ENCODE results near the gene YTHDF1. TPM values are rescaled to one million over a fixed set of nuclear protein-coding genes. Genes with fewer than 3 reads are reported as not detected.
"Not testable (repeated sequence)": the region's sequence is repeated elsewhere in the genome, so short reads cannot be mapped to it uniquely, and the experiment has no call there.

The YTHDF1 gene
- total and polyA plus RNA-seq, 2 experiments from 2014 or later = 35.9 to 57.4 TPM

DNA sequence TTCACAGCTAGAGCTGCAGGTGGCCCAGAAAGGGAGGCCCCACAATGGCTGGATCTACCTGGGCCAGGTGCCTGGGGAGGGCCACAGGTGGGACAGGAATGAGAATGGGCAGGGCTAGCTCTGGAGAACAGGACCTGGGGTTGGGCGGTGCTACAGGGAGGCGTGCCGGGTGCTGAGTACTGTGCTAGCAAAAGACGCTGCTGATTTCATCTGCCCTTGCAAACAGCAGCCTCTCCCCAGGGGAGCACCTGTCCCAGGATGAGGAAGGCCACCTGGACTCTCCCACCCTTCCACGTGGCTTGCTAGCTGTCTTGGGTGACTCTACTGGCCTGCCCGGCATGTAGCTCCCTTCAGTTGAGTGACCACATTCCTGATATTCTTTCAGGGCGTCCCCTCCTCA lies 6.6 kb upstream of the YTHDF1 start:
- no peaks in the 10 kb centered on the region for H3K79me2 ChIP-seq

DNA sequence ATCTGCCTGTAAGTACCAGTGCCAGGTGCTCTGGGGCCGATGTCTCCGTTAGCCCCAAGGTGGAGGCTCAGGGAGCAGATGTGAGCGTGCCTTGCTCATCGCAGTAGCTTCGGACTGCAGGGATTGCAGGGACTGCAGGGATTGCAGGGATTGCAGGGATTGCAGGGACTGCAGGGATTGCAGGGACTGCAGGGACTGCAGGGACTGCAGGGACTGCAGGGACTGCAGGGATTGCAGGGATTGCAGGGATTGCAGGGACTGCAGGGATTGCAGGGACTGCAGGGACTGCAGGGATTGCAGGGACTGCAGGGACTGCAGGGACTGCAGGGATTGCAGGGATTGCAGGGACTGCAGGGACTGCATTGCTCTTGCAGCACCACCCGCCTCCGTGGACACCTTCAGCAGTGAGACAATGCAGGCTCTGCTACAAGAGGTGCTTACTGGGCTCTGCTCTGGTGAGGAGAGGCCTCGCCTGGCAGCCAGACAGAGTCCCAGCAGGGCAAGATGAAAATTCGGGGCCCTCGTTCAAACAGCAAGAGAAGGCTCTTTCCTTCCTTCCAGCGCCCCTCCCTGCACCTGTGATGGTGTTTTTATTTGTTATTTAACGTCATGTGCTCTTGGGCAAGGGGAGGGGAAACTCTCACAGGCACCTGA lies 5.6 kb upstream of the YTHDF1 start:
- H3K27me3 ChIP-seq; H3K79me2 ChIP-seq; H3K27ac ChIP-seq; H3K4me2 ChIP-seq; DNase-seq (ENCODE audit: low spot score); H3K9me3 ChIP-seq (ENCODE audit: low read depth); H3K9me2 ChIP-seq (replicated peaks; ENCODE audit: insufficient read depth); H3K4me3 ChIP-seq; H4K20me1 ChIP-seq (ENCODE audit: insufficient read depth, poor library complexity, severe bottlenecking); H3K36me3 ChIP-seq (replicated peaks; ENCODE audit: insufficient read depth, low read depth); H2AFZ ChIP-seq: not testable (repeated sequence)
- peaks cover 14% of the 10 kb centered on the region for H3K4me1 ChIP-seq (ENCODE audit: insufficient read depth)
- WGBS (ENCODE audit: low lambda C conversion rate, missing lambda C conversion rate) = 75% methylated on average over 12 of the region's 12 CpGs

More for the DNA sequence above, 6.6 kb upstream of the YTHDF1 start:
- no peak for DNase-seq (ENCODE audit: low spot score)
- 58% methylated on average over 7 of the region's 7 CpGs for WGBS (ENCODE audit: low lambda C conversion rate, missing lambda C conversion rate)
- no peak overlapping the region for H3K27ac ChIP-seq
- no peaks in the 10 kb centered on the region for H3K36me3 ChIP-seq (replicated peaks; ENCODE audit: insufficient read depth, low read depth)
- no peak overlapping the region for H2AFZ ChIP-seq
- H3K9me3 ChIP-seq (ENCODE audit: low read depth) = no peaks in the 10 kb centered on the region
- peaks cover 8% of the 10 kb centered on the region for H3K4me1 ChIP-seq (ENCODE audit: insufficient read depth)
- H3K4me3 ChIP-seq = no peak overlapping the region
- TF ChIP-seq, protein P1, sequence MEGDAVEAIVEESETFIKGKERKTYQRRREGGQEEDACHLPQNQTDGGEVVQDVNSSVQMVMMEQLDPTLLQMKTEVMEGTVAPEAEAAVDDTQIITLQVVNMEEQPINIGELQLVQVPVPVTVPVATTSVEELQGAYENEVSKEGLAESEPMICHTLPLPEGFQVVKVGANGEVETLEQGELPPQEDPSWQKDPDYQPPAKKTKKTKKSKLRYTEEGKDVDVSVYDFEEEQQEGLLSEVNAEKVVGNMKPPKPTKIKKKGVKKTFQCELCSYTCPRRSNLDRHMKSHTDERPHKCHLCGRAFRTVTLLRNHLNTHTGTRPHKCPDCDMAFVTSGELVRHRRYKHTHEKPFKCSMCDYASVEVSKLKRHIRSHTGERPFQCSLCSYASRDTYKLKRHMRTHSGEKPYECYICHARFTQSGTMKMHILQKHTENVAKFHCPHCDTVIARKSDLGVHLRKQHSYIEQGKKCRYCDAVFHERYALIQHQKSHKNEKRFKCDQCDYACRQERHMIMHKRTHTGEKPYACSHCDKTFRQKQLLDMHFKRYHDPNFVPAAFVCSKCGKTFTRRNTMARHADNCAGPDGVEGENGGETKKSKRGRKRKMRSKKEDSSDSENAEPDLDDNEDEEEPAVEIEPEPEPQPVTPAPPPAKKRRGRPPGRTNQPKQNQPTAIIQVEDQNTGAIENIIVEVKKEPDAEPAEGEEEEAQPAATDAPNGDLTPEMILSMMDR (IDR thresholded peaks at IDR 0.05; ENCODE audit: poor library complexity) = no peak
- TF ChIP-seq EZH2 (IDR thresholded peaks at IDR 0.05; ENCODE audit: borderline replicate concordance) (no peak), EZH2phosphoT487 (IDR thresholded peaks at IDR 0.05; ENCODE audit: low read depth, severe bottlenecking, unreplicated experiment) (no peak)
- H3K9me2 ChIP-seq (replicated peaks; ENCODE audit: insufficient read depth) = no peaks in the 10 kb centered on the region
- no peaks in the 10 kb centered on the region for H3K27me3 ChIP-seq
- H3K4me2 ChIP-seq = no peak overlapping the region
- H4K20me1 ChIP-seq (ENCODE audit: insufficient read depth, poor library complexity, severe bottlenecking) = no peaks in the 10 kb centered on the region

DNA sequence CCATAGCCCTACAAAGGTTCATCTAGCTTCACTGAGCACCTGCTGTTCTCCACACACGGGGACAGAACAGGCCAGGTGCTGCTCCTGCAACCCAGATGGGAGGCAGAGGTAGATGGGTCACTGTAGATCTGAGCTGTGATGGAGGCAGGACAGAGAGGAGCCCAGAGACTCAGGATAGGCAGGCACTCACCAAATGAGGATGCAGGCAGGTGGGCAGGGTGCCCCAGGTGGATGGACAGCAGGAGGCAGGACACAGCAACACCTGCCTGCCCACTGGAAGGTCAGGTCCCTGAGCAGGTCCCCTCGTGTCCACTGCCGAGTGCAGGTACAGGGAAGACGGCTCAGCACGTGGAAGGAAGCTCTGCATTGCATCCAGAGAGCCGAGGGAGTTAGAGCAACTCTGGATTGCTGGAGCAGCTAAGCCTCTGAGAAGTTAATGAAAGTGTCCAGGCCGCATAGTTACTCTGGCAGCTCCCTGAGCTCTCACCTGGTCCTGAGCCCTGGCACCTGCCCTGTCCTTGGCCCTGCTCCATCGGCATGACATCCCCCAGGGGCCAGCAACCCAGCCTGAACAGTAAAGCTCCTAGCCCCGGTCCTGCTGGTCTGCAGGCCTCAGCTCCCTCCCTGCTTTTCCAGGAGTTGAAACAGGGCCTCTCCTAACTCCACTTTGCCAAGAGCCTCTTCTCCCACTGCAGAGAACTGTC lies 4.9 kb upstream of the YTHDF1 start:
- no peak overlapping the region for H3K4me3 ChIP-seq
- no peak for DNase-seq (ENCODE audit: low spot score)
- TF ChIP-seq EZH2 (IDR thresholded peaks at IDR 0.05; ENCODE audit: borderline replicate concordance) (no peak), EZH2phosphoT487 (IDR thresholded peaks at IDR 0.05; ENCODE audit: low read depth, severe bottlenecking, unreplicated experiment) (no peak)
- TF ChIP-seq, protein P1 (IDR thresholded peaks at IDR 0.05; ENCODE audit: poor library complexity) = no peak
- H3K9me2 ChIP-seq (replicated peaks; ENCODE audit: insufficient read depth) = no peaks in the 10 kb centered on the region
- H3K27me3 ChIP-seq = no peaks in the 10 kb centered on the region
- peaks cover 15% of the 10 kb centered on the region for H3K4me1 ChIP-seq (ENCODE audit: insufficient read depth)
- WGBS (ENCODE audit: low lambda C conversion rate, missing lambda C conversion rate) = 63% methylated on average over 9 of the region's 9 CpGs
- H3K4me2 ChIP-seq = no peak overlapping the region
- no peaks in the 10 kb centered on the region for H3K36me3 ChIP-seq (replicated peaks; ENCODE audit: insufficient read depth, low read depth)
- no peaks in the 10 kb centered on the region for H3K79me2 ChIP-seq
- H3K9me3 ChIP-seq (ENCODE audit: low read depth) = no peaks in the 10 kb centered on the region
- H4K20me1 ChIP-seq (ENCODE audit: insufficient read depth, poor library complexity, severe bottlenecking) = no peaks in the 10 kb centered on the region
- H3K27ac ChIP-seq = no peak overlapping the region
- no peak overlapping the region for H2AFZ ChIP-seq

DNA sequence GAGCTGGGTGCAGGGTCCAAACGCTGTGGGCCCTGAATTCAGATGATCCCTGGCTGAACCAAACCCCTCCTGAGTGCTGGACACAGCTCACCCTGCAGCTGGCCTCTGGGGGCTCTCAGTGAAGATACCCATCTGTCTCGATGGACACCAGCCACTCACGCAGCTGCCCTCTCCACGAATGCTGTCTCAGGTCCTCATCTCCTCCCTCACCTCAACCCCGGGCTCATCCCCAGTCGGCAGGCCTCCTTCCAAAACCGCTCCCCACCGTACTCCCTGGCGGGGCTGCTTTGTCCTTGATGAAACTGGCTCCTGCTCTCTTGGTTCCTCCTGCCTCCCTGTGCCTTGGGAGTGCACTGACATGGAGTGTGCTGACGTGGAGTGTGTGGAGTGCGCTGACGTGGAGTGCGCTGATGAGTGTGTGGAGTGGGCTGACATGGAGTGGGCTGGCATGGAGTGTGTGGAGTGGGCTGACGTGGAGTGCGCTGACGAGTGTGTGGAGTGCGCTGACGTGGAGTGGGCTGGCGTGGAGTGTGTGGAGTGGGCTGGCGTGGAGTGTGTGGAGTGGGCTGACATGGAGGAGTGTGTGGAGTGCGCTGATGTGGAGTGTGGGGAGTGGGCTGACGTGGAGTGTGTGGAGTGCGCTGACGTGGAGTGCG lies 4.1 kb upstream of the YTHDF1 start:
- TF ChIP-seq, protein P1 (IDR thresholded peaks at IDR 0.05; ENCODE audit: poor library complexity) = no peak
- TF ChIP-seq EZH2phosphoT487 (IDR thresholded peaks at IDR 0.05; ENCODE audit: low read depth, severe bottlenecking, unreplicated experiment) (no peak), EZH2 (IDR thresholded peaks at IDR 0.05; ENCODE audit: borderline replicate concordance) (no peak)
- no peak for DNase-seq (ENCODE audit: low spot score)
- Histone ChIP-seq H4K20me1 (ENCODE audit: insufficient read depth, poor library complexity, severe bottlenecking) (peaks cover 6% of the 10 kb centered on the region), H3K4me1 (ENCODE audit: insufficient read depth) (peaks cover 13% of the 10 kb centered on the region), H3K27me3 (no peaks in the 10 kb centered on the region), H3K4me2 (no peak overlapping the region), H3K4me3 (no peak overlapping the region), H3K27ac (no peak overlapping the region), H3K79me2 (peaks cover 7% of the 10 kb centered on the region), H3K9me2 (replicated peaks; ENCODE audit: insufficient read depth) (no peaks in the 10 kb centered on the region), H3K9me3 (ENCODE audit: low read depth) (no peaks in the 10 kb centered on the region), H3K36me3 (replicated peaks; ENCODE audit: insufficient read depth, low read depth) (no peaks in the 10 kb centered on the region), H2AFZ (no peak overlapping the region)
- WGBS (ENCODE audit: low lambda C conversion rate, missing lambda C conversion rate) = 81% methylated on average over 25 of the region's 25 CpGs

Measured in hepatocyte (in vitro differentiated cells).